ENCODE results near the gene CPE. TPM values are rescaled to one million over a fixed set of nuclear protein-coding genes. Genes with fewer than 3 reads are reported as not detected.

Gene CPE
- total RNA-seq, 1 donor from 2014 or later = 93.8 TPM

DNA sequence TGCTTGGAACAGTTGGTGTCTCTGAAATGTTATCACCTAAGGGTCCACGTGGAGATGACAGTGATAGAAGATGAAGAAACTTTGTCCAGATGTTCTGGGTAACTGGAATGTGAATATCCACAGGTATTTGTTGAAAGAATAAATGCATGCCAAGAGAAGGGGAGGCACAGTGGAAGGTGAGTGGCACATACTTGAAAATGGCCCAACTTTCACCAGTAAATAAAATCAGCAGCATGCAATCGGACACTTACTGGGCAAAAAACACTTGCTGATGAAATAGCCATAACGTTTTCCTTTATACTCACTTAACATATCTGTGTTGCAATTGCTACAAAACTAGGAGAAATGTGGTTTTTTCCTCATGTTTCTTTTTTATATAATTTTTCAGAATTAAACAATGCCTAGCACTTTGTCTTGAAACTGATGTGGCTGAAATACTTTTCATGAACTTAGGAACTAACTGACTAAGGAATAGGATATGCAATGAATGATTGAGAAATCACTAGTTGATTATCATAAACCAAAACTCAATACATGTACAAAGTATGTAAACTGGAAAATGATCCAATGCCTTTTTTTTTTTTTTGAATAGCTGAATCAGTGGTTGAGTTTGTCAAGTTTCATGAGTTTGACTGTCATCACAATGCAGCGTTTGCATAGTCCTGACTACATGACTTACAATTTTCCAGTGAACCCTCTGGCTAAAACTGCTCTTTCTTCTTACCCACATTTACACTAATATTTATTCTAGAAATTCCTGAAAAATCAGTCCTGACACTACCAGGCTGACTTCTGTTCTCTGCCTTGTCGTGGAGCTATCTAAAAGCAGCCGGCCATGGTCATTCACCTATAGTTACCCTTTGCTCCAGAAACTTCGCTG lies 127.4 kb downstream of the CPE start:
- H3K36me3 Mint-ChIP-seq = no peaks in the 10 kb centered on the region
- H3K27ac Mint-ChIP-seq = no peak overlapping the region
- peaks cover 18% of the 10 kb centered on the region for H3K4me1 Mint-ChIP-seq
- DNase-seq (ENCODE audit: low spot score in 2 of 2, unreplicated experiment in 2 of 2) = no peak
- no peaks in the 10 kb centered on the region for H3K9me3 Mint-ChIP-seq
- H3K27me3 Mint-ChIP-seq (ENCODE audit: low read depth) = peaks cover 12% of the 10 kb centered on the region
- TF ChIP-seq, protein P1, sequence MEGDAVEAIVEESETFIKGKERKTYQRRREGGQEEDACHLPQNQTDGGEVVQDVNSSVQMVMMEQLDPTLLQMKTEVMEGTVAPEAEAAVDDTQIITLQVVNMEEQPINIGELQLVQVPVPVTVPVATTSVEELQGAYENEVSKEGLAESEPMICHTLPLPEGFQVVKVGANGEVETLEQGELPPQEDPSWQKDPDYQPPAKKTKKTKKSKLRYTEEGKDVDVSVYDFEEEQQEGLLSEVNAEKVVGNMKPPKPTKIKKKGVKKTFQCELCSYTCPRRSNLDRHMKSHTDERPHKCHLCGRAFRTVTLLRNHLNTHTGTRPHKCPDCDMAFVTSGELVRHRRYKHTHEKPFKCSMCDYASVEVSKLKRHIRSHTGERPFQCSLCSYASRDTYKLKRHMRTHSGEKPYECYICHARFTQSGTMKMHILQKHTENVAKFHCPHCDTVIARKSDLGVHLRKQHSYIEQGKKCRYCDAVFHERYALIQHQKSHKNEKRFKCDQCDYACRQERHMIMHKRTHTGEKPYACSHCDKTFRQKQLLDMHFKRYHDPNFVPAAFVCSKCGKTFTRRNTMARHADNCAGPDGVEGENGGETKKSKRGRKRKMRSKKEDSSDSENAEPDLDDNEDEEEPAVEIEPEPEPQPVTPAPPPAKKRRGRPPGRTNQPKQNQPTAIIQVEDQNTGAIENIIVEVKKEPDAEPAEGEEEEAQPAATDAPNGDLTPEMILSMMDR (IDR thresholded peaks at IDR 0.05; ENCODE audit: unreplicated experiment) = no peak
- no peak overlapping the region for H3K4me3 Mint-ChIP-seq

DNA sequence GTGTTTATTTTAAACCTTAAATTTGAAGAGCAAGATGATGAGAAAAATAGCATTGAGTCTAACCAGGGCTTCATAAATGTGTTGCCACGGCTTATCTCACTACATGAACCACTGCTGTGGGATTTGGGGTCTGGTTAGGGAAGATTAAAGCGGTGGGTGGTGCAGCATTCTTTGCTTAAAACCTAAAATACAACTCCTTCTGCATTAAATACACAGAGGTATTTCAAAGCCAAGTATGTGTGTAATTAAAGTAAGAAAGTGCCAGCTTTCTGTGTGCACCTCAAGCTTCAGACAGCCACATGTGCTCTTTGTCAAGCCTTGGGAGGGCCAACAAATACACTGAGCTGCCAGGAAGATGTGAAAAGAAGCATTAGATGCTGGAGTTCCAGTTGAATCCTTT lies 128.0 kb downstream of the CPE start:
- no peak overlapping the region for H3K4me3 Mint-ChIP-seq
- peaks cover 12% of the 10 kb centered on the region for H3K27me3 Mint-ChIP-seq (ENCODE audit: low read depth)
- DNase-seq (ENCODE audit: low spot score in 2 of 2, unreplicated experiment in 2 of 2) = no peak
- no peak overlapping the region for H3K27ac Mint-ChIP-seq
- TF ChIP-seq, protein P1 (IDR thresholded peaks at IDR 0.05; ENCODE audit: unreplicated experiment) = no peak
- H3K36me3 Mint-ChIP-seq = no peaks in the 10 kb centered on the region
- H3K4me1 Mint-ChIP-seq = peaks cover 18% of the 10 kb centered on the region
- H3K9me3 Mint-ChIP-seq = no peaks in the 10 kb centered on the region

DNA sequence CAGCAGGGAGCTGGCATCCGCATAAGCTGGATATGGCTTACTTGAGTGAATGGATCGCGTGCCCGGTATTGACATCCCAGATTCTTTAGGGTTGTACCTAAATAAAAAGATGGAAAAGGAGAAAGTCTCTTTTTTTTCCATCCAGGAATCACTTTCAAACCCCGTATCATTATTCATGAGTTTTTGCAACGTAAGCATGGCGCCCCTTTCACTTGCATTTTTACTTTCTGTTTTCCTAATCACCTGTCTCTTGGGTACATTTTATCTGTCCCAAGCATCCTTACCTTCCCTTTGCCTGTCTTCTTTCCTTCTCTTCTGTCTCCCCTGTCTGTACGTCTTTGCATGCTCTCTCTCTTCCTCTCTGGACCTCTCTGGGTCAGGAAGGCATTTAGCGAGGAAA lies 128.6 kb downstream of the CPE start:
- Mint-ChIP-seq H3K4me1 (peaks cover 24% of the 10 kb centered on the region), H3K36me3 (no peaks in the 10 kb centered on the region), H3K4me3 (no peak overlapping the region), H3K27me3 (ENCODE audit: low read depth) (peaks cover 12% of the 10 kb centered on the region), H3K9me3 (no peaks in the 10 kb centered on the region), H3K27ac (no peak overlapping the region)
- DNase-seq (ENCODE audit: low spot score in 2 of 2, unreplicated experiment in 2 of 2) = no peak
- TF ChIP-seq, protein P1 (IDR thresholded peaks at IDR 0.05; ENCODE audit: unreplicated experiment) = no peak

DNA sequence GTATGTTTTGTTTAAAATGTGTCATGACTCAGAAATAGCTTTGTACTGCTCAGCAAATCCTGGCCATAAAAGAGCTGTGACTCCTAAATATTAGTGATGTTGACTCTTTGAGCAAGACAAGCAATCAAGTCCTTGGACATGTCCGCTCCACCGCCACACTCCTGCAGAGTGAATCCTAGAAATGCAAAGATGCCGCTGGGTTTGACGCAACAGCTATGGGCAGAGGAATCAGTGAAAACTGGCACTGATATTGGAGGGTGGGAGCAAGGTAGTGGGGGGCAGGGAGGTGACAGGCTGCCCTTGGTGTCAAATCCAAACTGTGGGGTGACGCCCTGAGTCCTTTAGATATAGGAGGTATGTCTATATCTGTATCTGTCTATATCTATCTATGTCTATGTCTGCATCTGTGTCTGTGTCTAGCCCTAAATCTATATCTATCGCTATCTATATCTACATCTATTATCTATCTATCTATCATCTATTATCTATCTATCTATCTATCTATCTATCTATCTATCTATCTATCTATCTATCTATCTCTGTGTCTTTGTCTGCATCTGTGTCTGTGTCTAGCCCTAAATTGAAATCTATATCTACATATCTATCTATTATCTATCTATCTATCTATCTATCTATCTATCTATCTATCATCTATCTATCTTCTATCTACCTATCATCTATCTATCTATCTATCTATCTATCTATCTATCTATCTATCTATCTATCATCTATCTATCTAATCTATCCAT lies 129.7 kb downstream of the CPE start:
- H3K4me3 Mint-ChIP-seq = no peak overlapping the region
- TF ChIP-seq, protein P1 (IDR thresholded peaks at IDR 0.05; ENCODE audit: unreplicated experiment) = no peak
- no peaks in the 10 kb centered on the region for H3K36me3 Mint-ChIP-seq
- no peak for DNase-seq (ENCODE audit: low spot score in 2 of 2, unreplicated experiment in 2 of 2)
- peaks cover 15% of the 10 kb centered on the region for H3K27me3 Mint-ChIP-seq (ENCODE audit: low read depth)
- H3K4me1 Mint-ChIP-seq = peaks cover 35% of the 10 kb centered on the region
- H3K27ac Mint-ChIP-seq = no peak overlapping the region
- H3K9me3 Mint-ChIP-seq = no peaks in the 10 kb centered on the region

DNA sequence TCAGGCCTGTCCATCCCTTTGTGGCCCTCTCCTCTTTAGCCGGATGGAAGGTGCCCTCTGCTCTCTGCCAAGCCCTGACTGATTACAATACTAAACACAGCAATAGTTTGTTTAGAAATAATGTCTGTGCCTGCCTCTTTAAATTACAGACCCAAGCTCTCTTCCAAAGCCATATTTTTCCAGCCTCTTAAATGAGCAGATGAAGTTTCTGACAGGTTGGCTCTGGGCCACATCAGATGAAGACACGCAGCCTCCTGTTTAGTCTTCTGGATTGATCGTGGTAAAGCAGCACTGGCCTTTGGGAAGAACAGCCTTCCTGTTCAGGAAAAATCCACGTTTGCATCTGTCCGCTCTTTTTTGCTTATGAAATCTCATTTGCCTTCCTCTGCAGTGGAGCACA lies 133.6 kb downstream of the CPE start:
- Mint-ChIP-seq H3K36me3 (no peaks in the 10 kb centered on the region), H3K27ac (no peak overlapping the region), H3K9me3 (no peaks in the 10 kb centered on the region), H3K4me3 (no peak overlapping the region), H3K4me1 (peaks cover 20% of the 10 kb centered on the region), H3K27me3 (ENCODE audit: low read depth) (peaks cover 41% of the 10 kb centered on the region)
- no peak for DNase-seq (ENCODE audit: low spot score in 2 of 2, unreplicated experiment in 2 of 2)
- TF ChIP-seq, protein P1 (IDR thresholded peaks at IDR 0.05; ENCODE audit: unreplicated experiment) = no peak

Measured in mesothelial cell of epicardium (in vitro differentiated cells).